Panc1 (cell line): Measurements from ENCODE around the gene AGPAT1.

Experiments
- CTCF ChIP-seq: fragments of 450-650 bp; IDR thresholded peaks from 2 replicates; pipeline ENCODE4 v1.5.1; 2017; ENCODE audit warnings: mild to moderate bottlenecking
- REST ChIP-seq, 2 experiments: IDR thresholded peaks; 2 replicates each; pipeline ENCODE4 v1.6.1; 2011 to 2012; ENCODE audit warnings: low read depth in 2 of 2, control low read depth in 1 of 2, low read length in 1 of 2, mild to moderate bottlenecking in 1 of 2, moderate library complexity in 1 of 2; ENCODE audit not compliant: insufficient read depth in 1 of 2

DNA sequence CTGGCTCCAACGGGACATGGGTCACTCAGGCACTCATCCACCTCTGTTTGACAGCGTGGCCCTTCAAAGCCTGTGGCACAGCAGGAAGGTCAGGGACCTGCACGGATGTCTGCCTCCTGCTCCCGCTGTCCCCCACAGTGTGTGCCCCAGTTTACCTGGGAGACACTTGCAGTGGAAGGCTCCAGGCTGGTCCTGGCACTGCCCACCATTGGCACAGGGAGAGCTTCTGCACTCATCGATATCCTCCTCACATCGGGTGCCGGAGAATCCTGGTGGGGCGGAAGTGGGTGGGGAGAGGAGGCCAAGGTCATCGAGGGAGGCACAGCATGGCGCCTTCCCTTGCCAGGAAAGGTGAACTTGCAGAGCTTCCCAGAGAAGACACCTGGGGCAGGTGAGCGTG is 41.1 kb upstream of the AGPAT1 start:
- no peak for TF ChIP-seq REST (IDR thresholded peaks at IDR 0.05; ENCODE audit: insufficient read depth in 1 of 2, low read depth in 2 of 2, low read length in 1 of 2)
- TF ChIP-seq CTCF: no peak
